GM18868 (cell line): ENCODE measurements around the gene GPR35.
"Not testable (repeated sequence)": the region's sequence is repeated elsewhere in the genome, so short reads cannot be mapped to it uniquely, and the experiment has no call there.

Experiments used
- ATAC-seq: cut with Tn5 transposase; IDR thresholded peaks from one replicate; pipeline ENCODE4 v1.9.1; 2021; ENCODE audit warnings: mild to moderate bottlenecking, moderate library complexity; ENCODE audit not compliant: unreplicated experiment

The GPR35 gene

DNA sequence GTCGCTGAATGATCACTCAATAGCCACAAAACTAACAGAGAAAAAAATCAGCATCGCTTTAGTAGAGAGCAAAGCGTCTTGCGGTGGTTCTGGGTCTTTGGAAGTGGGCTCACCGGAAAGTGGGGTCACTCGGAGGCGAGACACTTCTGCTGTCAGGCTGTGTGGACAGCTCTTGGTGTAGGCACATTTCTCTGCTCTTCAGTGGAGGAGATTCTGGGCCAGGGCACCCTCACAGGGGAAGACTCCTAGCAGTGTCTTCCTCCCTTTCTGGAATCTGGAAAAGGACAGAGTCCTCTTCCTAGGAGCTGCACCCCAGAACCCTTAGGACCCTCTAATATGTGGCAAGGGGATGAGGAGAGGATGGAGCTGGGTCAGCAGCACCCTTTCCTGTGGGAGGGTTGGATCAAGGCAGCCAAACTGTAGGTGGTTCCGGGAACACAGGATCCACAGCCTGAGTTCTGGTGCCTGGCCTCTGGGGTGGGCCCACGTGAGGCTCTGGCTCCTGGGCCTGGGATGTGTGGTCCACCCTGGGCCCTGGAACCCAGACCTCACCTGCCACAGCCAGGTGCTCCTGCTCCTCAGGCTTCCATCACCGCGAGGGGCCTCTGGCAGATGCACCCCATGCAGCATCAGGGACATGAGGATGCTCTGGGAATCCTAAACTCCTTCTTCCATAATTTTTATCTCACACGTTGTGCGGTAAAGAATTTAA lies 25.1 kb downstream of the GPR35 start:
- ATAC-seq: no peak

DNA sequence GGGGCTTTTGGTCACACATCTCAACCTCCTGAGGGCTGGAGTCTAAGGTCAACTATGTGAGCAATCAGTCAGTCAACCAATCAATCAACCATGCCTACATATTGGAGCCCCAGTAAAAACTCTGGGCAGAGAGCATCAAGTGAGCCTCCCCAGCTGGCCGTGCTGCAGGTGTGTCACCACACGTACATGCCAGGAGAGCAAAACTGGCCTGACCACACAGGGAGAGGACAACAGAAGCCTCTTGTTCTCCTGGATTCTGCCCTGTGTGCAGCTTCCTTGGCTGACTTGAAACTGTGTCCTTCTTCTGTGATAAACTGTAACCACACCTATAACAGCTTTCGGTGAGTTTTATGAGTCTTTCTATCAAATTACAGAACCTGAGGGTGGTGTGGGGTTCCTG lies 25.9 kb downstream of the GPR35 start:
- no peak for ATAC-seq

DNA sequence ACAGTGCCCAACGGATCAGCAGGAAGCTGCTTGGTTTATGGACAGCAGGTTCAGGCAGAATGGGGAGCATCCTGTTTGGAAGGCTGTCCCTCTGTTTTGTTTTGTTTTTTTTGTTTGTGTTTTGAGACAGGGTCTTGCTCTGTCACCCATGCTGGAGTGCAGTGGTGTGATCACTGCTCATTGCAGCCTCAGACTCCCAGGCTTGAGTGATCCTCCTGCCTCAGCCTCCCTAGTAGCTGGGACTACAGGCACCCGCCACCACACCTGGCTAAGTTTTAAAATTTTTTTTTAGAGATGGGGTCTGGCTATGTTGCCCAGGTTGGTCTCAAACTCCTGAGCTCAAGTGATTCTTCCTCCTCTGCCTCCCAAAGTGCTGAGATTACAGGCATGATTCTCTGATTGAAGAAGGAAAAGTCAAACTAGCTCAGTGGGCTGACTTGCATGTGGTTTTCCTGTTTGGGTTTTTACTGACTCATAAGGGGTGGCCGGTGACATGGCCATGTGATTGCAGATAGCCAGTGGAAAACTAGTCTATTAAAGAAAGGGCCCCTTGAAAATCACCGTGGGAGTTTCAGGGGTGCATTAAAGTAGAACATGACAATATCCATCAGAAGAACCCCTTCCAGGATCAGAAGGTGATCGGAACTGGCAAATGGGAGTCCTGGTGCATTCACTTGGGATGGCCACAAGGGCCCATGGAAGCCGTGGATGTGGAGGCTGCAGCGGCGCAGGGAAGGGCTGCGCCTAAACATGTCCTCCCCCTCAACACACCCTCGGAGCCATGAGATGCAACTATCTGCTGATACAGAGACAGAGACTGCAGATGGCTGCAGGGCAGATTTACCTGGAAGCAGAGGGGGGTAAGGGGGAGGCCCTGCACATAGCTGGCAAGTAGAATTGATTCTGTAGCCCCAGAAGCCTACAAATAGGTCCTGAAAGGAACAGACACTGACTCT lies 30.9 kb downstream of the GPR35 start:
- no peak for ATAC-seq

DNA sequence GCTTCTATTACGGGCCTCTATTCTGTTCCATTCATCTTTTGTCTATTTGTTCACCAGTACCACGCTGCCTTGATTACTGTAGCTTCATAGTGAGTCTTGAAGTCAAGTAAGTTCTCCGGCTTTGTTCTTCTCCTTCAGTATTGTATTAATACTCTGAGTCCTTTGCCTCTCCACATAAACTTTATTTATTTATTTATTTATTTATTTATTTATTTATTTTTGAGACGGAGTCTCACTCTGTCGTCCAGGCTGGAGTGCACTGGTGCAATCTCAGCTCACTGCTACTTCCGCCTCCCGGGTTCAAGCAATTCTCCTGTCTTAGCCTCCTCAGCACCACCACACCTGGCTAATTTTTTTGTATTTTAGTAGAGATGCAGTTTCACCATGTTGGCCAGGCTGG lies 34.6 kb downstream of the GPR35 start:
- ATAC-seq: not testable (repeated sequence)

DNA sequence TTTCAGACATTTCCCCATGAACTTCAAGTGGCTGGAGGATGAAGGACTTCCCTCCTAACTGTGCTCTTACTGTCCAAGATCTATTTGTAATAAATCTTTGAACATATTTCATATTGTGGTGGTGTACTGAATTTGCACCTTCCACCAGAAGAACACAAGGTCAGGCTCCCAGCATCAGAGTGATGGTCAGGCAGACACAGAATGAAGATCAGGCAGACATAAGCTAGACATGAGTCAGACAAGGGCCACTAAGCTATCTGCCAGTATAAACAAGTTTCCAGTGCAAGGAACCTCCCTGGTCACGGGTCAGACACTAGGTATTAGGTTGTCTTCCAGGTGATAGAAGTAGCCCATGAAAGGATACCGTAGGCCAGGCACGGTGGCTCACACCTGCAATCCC lies 37.4 kb downstream of the GPR35 start:
- ATAC-seq: no peak

DNA sequence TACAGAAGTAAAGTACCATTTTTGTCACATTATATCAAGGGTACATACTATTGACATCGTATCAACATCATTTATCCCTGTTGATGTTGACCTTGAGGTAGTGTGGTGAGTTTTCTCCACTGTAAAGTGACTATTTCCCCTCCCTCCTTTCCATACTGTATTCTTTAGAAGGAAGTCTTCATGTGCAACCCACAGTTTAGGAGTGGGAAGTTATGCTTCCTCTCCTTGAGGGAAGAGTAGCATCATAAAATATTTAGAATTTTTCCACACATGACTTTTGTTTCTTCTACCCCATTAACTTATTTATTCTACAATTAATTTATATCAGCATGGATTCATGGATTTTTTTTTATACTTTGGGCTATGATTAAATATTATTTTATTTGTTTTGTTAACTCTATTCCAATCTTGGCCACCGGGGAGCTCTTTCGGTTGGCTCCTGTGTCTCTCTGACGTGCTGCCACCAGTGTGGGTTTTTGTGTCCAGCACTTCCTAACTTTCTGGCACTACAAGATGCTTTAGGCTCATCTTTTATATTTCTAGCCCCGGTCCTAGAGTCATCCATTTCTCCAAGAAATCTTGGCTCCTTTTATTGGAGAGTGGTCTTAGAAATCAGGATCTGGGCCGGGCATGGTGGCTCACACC lies 38.4 kb downstream of the GPR35 start:
- ATAC-seq: no peak

DNA sequence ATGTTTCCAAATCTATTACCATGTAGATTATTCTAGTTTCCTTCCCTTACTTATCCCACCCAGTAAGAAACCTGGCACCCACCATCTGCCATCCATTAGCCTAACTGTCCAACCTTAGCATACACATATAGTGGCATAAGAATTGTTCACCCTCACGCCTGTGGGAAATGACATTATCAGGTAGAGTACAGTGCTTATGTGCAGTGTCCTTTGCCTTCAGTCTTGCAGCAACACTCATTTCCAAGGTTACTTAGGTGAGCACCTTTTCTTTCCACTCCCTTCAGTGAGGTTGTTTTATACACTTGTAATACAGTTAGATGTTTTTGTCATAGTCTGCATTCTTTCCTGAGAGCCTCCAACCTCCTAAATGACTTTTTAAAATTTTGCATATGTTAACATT lies 39.3 kb downstream of the GPR35 start:
- ATAC-seq: no peak

DNA sequence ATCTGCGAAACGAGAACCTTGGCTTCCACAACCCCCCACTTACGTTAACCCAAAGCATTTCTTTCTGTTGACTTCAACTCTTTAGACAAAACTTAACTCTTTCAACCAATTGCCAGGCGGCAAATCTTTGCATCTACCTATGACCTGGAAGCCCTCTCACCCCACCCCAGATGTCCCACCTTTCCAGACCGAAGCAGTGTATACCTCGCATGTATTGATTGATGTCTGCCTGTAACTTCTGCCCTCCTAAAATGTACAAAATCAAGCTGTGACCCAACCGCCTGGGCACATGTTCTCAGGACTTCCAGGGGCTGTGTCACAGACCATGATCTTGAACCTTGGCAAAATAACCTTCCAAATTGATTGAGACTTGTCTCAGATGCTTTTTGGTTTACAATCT lies 45.1 kb downstream of the GPR35 start:
- no peak for ATAC-seq

DNA sequence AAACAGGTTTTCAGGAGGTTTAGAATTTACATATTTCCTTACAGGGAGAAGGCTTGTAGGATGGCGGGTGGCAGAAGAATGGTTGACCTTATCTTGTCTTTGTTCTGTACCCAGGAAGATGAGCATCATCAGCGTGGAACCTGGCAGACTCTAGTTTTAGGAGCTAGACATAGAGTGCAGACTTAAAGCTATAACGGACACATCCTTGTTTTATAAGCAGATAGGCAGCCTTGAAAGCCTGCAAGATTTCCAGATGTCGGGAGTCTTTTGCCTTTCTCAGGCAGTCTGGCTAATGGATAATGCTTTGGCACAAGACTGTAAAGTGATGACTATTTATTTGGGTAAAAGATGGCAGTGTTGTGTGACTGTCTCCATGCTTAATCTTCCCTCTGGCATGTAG lies 45.7 kb downstream of the GPR35 start:
- no peak for ATAC-seq

DNA sequence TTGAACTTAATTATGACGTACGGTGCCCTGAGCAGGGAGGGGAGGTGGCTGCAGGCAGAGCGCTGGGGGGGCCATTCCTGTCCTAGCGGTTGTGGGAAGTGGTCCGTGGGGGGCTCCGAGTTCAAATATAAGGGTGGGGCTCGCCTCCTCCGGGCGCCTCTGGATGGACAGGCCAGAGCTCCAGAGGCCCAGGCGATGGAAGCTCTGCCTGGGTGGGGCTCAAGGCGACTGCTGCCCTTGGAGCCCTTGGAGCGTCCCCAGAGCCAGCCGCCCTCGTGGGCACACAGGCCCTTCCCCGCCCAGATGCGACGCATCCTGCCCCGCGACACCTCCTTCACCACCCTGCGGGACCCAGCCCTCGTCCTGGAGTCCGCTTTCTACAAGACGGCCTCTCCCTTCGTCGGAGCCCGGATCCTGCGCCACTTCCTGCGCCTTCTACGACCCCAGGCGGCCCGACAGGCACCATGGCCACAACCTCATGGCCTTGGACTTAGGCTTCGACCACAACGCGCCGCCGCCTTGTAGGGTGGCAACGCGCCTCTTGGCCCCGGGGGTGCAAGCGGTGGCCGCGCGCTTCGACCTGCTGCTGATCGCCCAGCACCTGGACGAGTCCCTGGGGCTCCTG lies 46.9 kb downstream of the GPR35 start:
- ATAC-seq: no peak

DNA sequence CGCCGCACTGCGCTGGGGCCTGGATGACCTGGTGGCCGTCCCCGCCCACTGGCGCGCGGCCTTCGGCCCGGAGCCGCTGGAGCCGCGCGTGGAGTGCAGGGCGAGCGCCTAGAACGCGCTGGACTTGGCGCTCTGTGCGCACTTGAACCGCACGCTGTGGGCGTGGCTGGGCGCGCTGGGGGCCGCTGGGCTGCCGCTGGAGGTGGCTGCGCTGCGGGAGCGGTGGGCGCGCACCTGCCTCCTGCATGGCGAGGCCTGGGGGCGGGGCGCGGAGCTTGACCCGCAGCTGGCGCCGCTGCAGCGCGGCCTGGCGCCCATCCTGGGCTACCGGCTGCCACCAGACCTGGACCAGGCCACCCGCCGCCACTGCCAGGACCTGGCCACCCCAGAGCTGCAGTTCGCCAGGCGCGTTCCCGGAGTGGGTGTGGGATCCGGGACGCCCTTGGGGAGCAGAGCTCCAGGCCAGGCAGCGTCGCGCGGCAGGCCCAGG lies 47.5 kb downstream of the GPR35 start:
- ATAC-seq: no peak

DNA sequence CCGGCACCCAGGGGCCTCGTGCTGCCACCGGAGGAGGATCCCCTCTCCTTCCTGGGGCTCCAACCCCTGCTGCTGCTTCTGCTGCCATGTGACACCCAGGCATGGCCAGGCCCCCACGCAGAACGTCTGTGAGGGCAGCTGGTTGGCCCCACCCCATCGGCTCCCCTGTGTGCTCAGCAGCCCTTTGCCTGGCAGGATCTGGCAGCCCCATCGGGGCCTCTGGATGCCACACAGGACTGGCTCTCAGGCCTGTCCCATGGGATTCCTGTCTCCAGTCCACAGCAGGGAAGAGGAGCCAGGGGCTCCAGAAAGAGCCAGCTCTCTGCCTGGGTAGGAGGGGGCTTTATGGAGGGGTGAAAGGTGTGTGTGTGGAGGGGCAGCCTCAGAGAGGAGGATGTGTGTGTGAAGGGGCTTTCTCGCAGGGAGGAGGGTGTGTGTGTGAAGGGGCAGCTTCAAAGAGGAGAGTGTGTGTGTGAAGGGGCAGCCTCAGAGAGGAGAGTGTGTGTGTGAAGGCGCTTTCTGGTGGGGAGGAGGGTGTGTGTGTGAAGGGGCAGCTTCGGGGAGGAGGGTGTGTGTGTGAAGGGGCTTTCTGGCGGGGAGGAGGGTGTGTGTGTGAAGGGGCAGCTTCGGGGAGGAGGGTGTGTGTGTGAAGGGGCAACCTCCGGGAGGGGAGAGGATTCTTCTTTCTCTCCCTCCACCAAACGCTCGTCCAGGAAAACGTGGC lies 49.3 kb downstream of the GPR35 start:
- ATAC-seq: not testable (repeated sequence)

DNA sequence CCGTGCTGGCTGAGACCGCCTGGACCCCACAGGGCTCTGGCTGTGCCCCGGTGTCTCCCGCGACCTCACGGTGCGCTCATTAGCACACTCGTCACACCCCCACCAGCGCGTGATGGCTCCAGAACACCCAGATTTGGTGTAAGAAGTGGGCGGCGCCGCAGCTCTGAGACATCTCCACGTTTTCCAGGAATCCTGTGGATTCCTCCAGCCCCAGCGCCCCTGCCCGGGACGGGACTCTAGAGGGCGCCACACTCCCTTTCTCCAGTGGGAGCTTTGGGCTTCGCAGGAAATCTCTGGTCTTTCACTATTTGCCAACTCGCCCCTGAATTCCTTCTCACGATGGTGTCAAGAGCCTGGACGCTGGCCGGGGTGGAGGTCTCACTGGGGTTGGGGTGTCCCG lies 50.1 kb downstream of the GPR35 start:
- not testable (repeated sequence) for ATAC-seq

DNA sequence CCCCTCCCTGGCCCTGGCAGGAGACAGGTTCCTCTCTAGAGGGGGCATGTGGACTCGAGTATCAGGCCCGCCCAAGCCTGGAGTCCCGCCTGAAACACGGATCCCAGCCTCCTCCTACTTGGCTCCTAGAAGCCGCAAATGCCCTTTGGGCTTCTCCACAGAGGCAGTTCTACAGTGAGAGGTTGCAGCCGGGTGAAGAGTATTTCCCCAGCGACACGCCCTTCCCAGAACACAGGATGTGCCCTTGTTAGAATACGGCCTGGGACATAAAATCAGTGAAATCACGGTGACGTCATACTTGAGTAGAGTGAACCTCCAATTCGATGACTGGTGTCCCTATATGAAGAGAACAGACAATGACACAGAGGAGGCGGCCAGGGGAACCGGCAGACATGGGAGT lies 52.8 kb downstream of the GPR35 start:
- not testable (repeated sequence) for ATAC-seq

DNA sequence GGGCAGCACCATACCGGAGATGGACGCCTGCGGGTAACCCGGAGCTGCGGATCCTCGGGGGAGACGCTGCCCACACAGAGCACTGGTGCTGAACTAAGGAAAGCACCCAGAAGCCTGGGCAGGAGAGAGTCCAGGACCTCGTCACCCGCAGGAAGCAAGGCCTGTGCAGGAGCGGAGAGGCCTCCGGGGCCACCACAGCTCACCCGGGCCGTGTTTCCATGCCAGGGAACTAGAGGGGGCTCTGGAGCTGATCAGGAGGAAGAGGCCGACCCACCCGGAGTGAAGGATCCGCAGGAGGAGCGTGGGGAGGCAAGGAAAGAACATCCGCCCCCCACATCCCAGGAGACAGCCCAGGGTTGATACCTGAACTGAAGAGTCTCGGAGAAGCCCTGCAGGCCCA lies 53.6 kb downstream of the GPR35 start:
- ATAC-seq: not testable (repeated sequence)

DNA sequence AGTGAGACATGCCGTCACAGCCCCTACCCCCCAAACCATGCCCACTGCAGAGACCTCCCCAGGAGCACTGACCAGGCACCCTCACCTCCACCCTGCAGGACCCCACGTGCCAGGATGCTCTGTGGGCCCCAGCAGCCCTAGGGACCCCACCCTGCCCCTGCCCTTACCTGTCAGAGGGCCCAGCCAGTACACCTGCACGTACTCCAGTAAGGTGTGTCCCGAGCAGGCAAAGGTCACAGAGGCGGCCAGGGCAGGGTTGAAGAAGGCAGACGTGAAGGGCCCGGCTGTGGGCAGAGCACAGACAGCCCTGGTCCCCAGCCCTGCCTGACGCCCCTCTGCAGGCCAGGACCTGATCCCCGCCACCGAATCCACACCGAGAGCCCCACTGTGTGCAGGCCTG lies 54.9 kb downstream of the GPR35 start:
- ATAC-seq: not testable (repeated sequence)
